K562 treated with DMSO at 1 percent for 48 hours (cell line): ENCODE results near the gene BTF3. TPM values are rescaled to one million over a fixed set of nuclear protein-coding genes. Genes with fewer than 3 reads are reported as not detected.

Source experiments
- total RNA-seq: library from RNA; unstranded; fragments of 300-600 nt; gene quantifications from 2 replicates; pipeline ENCODE4 v1.2.3, GENCODE V29; 2022; ENCODE audit warnings: low replicate concordance; ENCODE audit errors: extremely low read depth

Gene BTF3
- total RNA-seq, result 608 TPM in 1 of 2 replicates, not detected in the other

DNA sequence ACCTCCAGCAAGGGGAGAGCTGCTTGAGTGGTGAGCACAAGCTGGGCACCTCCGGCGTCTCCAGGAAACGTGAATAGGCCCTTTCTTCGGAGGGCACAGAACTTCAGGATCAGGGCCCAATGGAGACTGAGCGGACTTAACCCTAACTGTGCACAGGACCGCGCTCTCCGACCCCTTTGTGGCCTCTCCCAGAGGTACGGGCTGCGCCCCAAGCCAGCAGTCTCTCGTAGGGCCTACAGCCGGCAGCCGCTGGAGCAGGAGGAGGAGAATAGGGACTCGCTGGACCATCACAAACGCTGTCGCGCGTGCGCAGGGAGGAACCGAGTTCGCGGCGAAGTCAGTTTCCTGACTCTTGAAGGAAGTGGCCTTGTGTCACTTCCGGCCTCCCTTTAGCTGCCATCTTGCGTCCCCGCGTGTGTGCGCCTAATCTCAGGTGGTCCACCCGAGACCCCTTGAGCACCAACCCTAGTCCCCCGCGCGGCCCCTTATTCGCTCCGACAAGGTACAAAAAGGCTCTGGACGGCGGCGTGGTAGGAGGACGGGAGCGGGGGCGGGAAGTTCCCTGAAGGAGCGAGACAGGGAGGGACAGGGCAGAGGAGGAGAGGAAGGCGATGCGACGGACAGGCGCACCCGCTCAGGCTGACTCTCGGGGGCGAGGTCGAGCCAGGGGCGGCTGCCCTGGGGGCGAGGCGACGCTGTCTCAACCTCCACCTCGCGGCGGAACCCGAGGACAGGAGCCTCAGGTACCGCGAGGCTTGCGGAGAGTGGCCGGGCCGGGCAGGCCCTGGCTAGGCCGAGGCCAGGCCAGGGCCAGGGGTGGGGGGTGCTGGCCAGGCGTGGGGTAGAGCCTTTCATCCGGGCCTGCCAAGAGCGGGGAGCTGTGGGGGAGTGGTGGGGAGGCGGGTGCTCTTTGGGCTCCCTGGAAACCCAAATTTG lies at the start of gene BTF3:
BTF3 (plus strand) TSS at position 386 of the 936 bp plus-strand sequence; CDS start at position 612, 226 bp downstream.

DNA sequence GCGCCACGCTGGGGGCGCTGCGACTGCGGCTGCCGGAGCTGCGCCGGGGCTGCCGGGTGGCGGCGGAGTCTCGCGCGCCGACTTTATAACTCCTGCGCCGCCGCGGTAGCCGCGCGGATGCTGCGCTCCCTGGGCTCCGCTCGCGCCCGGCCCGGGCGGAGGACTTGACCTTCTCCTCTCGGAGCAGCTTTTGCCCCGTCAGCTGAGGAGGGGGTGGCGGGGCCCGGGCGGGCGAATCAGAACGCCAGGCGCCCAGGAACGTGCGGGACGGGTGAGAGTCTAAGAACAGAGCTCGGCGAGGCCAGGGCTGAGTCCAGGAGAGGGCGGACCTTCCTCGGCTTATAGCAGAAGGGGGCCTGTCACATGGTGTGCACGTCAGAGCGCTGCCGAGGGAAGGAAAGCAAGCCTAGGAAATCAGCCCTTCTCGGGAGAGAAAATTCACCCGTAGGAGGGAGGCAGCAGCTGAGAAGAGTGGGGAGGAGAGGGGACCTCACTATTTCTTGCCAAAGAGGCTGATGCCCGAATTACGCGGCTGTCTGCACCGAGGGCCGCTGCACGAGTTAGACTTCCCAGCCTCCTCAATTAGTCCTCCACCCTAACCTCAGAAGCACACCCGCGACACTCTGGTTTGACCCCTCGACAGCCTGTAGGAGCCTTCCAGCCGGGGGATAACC lies 49.6 kb upstream of the BTF3 start, which contains the start of gene FOXD1:
FOXD1 (minus strand) TSS at position 315 of the 674 bp plus-strand sequence. CDS start 415 bp downstream, outside the sequence.

Other genes starting within 250 kb of the BTF3 start
- not detected in 2 replicates for gene FOXD1, start 49.7 kb upstream of the BTF3 start, total RNA-seq
- not detected in 2 replicates for gene ANKRA2, start 67.2 kb downstream of the BTF3 start, total RNA-seq
- not detected in 2 replicates for gene UTP15, start 67.3 kb downstream of the BTF3 start, total RNA-seq
- gene ARHGEF28, start 127.8 kb downstream of the BTF3 start, total RNA-seq, result not detected in 2 replicates